ENCODE data around the gene DRICH1.
"Not testable (repeated sequence)": the region's sequence is repeated elsewhere in the genome, so short reads cannot be mapped to it uniquely, and the experiment has no call there.

The DRICH1 gene

DNA sequence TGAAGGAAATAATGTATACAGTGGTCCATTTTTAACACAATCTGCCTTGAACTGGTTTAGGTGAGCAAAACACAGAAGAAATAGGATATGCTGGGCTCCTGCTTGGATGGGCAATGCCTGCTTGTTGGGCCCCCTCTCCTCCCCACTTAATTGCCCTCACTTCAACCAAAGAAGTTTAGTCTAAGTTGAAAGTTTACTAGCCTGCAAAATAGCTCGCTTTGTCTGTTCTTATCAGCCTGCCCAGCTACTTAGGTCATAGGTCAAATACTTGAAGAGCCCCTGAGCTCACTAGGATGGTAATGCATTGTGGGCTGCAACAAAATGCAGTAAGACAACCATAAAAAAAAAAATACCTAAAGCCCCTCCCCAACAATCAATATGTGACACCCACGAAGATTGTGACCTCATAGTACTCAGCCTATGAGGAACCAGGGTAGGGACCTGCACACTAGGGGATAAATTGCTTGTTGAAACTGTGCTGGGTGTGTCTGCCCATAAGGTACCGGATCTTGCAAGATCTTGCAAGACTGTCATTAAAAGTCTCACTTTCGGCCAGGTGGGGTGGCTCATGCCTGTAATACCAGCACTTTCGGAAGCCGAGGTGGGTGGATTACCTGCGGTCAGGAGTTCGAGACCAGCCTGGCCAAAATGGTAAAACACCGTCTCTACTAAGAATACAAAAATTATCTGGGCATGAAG is 10.9 kb downstream of the DRICH1 start:
- no peaks in the 10 kb centered on the region for H3K4me1 ChIP-seq (ENCODE audit: control insufficient read depth, insufficient read depth, low read length, unreplicated experiment)
- peaks cover 5% of the 10 kb centered on the region; the same call in 1 of the 2 replicates for H3K27me3 ChIP-seq (ENCODE audit: insufficient read depth, low read length)
- no peak overlapping the region for H2AFZ ChIP-seq (ENCODE audit: low read length, unreplicated experiment)
- H3K4me3 ChIP-seq (ENCODE audit: low read depth, low read length): no peak overlapping the region
- H3K79me2 ChIP-seq (ENCODE audit: control insufficient read depth, insufficient read depth, low read length, unreplicated experiment): no peaks in the 10 kb centered on the region
- no peak overlapping the region for H3K27ac ChIP-seq (ENCODE audit: low read depth, low read length)
- H3K36me3 ChIP-seq (ENCODE audit: insufficient read depth, low read length): no peaks in the 10 kb centered on the region

DNA sequence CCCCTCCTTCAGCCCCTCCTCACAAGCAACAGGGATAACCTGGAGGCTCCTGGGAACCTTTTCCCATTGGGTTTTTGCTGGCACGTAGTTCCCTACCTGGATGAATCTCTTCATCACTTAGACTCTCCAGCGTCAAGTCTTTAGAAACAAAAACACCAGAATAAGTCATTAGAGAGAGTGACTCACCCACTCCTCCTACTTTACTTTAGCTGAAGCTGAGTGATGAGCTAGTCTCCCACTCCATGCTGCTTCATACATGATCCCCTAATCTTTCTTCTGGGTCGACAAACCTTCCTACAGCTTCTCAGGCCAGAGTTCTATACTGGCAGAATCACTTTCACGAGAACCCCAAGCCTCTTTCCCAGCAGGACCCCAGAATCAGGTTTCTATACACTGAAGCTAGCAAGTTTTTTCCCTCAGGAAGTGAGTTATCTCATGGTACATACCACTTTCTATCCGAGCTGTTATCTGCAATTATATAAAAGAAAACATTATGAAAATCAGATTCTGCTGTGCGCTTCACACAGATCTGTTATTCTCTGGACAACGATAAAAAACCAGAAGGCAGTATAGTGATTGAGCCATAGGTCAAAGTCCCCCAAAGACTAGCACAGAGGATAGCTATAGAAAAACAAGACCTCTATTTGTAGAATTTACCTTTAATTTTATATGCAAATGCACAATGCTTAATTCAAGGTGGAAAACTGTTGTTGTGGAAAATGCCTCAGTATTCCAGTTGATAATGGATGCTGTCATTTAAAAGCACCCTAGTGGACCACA is 18.7 kb downstream of the DRICH1 start:
- Histone ChIP-seq H3K4me1 (ENCODE audit: control insufficient read depth, insufficient read depth, low read length, unreplicated experiment) (no peaks in the 10 kb centered on the region), H3K79me2 (ENCODE audit: control insufficient read depth, insufficient read depth, low read length, unreplicated experiment) (no peaks in the 10 kb centered on the region)

DNA sequence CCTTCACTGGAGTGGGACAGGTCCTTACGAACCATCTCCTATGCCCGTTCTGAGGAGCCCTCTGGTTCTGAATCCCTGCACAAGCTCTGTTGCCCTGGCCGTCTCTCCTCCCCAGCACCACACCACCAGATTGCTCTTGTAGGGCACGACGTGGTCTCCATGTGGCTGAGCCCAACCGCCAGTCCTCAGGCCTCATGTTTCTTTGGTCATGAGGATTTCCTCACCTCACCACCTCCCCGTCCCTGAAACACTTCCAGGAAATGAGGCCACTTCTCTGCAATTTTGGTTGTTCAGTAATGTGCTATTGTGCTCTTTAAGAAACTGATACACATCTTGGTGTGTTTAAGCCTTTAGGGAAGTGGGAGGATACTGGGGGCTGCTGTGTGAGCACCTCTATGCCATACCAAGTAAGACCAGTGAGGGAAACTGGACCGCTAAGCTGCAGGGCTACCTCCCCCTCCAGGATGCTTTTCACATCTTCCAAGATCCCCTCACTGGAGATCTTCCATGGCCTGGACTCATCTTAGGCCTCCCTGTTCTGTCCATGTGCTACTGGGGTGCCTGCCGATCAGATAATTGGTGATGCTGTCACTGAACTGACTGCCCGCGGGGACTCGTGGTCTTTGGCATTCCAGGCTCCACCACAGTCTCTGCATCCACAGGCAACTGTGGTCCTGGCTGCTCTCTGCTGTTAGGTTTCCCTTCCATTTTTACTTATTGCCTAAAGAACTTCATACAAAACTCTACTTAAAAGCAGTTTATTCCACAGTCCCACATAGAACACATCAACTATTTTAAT is 21.9 kb downstream of the DRICH1 start:
- Histone ChIP-seq H3K27ac (ENCODE audit: low read depth, low read length) (no peak overlapping the region), H3K27me3 (ENCODE audit: insufficient read depth, low read length) (no peaks in the 10 kb centered on the region), H3K36me3 (ENCODE audit: insufficient read depth, low read length) (no peaks in the 10 kb centered on the region), H3K4me1 (ENCODE audit: control insufficient read depth, insufficient read depth, low read length, unreplicated experiment) (no peaks in the 10 kb centered on the region), H2AFZ (ENCODE audit: low read length, unreplicated experiment) (no peak overlapping the region), H3K79me2 (ENCODE audit: control insufficient read depth, insufficient read depth, low read length, unreplicated experiment) (no peaks in the 10 kb centered on the region), H3K4me3 (ENCODE audit: low read depth, low read length) (no peak overlapping the region)

More for the DNA sequence above, 18.7 kb downstream of the DRICH1 start:
- Histone ChIP-seq H3K27ac (ENCODE audit: low read depth, low read length) (no peak overlapping the region), H3K4me3 (ENCODE audit: low read depth, low read length) (no peak overlapping the region), H3K27me3 (ENCODE audit: insufficient read depth, low read length) (no peaks in the 10 kb centered on the region), H2AFZ (ENCODE audit: low read length, unreplicated experiment) (no peak overlapping the region), H3K36me3 (ENCODE audit: insufficient read depth, low read length) (no peaks in the 10 kb centered on the region)

DNA sequence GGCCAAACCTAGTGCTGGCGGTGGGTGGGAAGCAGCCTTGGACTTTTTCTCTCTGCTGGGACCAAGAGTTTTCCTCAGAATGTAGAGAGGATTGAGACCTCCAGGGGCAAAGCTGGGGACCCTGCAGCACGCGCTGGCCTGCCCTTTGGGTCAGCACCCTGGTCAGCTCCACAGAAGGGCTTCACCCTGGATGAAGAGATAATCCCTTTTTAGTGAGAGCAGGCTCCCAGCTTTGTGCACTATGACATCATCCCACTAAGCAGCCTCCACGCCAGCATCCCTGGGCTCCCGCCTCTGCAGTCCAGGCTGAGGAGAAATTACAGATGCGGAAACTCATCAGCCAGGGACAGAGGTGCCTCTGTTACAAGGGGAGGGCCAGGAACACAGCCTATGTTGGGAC is 23.5 kb downstream of the DRICH1 start:
- no peaks in the 10 kb centered on the region for H3K36me3 ChIP-seq (ENCODE audit: insufficient read depth, low read length)

DNA sequence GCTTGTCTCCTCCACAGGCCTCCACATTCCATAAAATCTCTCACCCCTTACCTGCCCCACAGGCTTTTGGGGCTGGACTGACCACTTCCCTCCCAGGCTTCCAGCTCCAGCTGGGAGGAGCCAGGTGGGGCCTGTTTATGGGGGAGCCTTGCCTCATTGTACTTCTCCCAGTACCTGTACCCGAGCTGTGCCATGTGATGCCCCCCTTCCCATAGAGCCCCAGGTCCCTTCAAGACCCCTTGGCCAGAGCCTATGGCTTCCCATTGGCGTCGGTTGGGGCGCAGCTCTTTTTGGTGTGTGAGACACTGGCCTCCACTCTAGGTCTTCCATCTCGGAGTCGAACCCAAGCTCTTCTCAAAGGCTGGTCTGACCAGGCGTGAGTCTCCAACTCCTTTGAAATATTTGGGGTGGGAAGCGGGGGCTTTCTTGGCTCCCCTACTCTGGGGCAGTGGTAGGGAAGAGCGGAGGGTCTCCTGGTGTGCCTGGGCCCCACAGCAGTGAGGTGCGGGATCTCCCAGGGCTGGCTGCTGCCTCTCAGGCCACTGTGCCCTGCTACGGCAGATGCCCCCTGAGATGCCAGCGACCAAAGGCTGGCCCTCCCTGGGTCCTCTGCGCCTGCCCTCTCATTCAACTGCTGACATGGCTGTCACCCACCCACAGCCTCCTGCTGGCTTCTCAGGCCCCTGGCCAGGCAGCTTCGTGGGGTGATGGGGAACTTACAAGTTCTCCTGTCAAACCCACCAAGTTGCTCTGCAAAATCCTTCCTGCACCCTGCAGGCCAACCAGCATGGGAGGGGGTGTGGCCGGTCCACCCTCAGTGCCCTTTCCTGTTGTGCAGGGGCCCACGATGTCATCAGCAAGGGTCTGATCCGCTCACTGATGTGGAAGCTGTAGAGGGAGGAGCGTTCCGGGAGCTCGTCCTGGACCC is 25.7 kb downstream of the DRICH1 start:
- Histone ChIP-seq H3K79me2 (ENCODE audit: control insufficient read depth, insufficient read depth, low read length, unreplicated experiment) (no peaks in the 10 kb centered on the region), H3K36me3 (ENCODE audit: insufficient read depth, low read length) (no peaks in the 10 kb centered on the region), H3K27me3 (ENCODE audit: insufficient read depth, low read length) (no peaks in the 10 kb centered on the region), H3K4me3 (ENCODE audit: low read depth, low read length) (no peak overlapping the region), H3K4me1 (ENCODE audit: control insufficient read depth, insufficient read depth, low read length, unreplicated experiment) (no peaks in the 10 kb centered on the region), H3K27ac (ENCODE audit: low read depth, low read length) (no peak overlapping the region), H2AFZ (ENCODE audit: low read length, unreplicated experiment) (no peak overlapping the region)

More for the DNA sequence above, 23.5 kb downstream of the DRICH1 start:
- no peak overlapping the region for H3K27ac ChIP-seq (ENCODE audit: low read depth, low read length)
- H2AFZ ChIP-seq (ENCODE audit: low read length, unreplicated experiment): no peak overlapping the region
- no peaks in the 10 kb centered on the region for H3K4me1 ChIP-seq (ENCODE audit: control insufficient read depth, insufficient read depth, low read length, unreplicated experiment)
- no peaks in the 10 kb centered on the region for H3K27me3 ChIP-seq (ENCODE audit: insufficient read depth, low read length)
- no peak overlapping the region for H3K4me3 ChIP-seq (ENCODE audit: low read depth, low read length)
- no peaks in the 10 kb centered on the region for H3K79me2 ChIP-seq (ENCODE audit: control insufficient read depth, insufficient read depth, low read length, unreplicated experiment)

DNA sequence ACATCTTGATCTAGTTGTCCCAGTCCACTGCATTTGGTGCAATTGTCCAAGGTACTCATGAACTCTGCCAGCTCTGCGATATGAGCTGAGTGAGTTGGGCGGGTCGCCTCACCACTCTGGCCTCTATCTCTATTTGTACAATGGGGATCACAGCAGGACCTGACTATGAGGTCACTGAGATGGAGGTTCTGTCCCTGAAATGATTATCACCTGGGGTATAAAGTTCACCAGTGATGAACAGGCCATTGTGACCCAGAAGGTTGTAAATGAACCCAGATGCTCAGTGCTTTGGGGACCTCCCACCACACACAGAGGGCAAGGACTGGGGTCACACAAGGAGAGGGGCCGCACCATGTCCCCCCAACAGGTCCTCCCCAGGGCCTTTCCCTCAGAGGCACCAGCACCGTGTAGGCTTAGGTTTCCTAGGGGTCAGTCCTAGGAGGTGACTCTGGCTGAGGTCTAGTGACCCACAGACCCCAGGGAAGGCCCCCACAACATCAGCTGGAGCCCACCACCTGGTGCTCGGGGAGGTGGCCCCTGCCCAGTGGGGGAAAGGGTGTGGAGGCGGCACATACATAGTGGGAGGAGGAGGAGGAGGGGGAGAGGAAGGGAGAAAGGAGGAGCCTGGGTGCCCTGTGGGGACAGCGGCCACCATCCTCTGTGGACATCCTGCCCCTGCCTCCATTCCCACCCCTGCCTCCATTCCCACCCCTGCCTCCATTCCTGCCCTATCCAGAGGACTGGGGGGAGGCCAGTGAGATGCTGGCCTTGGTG is 27.0 kb downstream of the DRICH1 start:
- Histone ChIP-seq H3K79me2 (ENCODE audit: control insufficient read depth, insufficient read depth, low read length, unreplicated experiment) (no peaks in the 10 kb centered on the region), H3K4me3 (ENCODE audit: low read depth, low read length) (no peak overlapping the region), H2AFZ (ENCODE audit: low read length, unreplicated experiment) (no peak overlapping the region), H3K36me3 (ENCODE audit: insufficient read depth, low read length) (no peaks in the 10 kb centered on the region), H3K4me1 (ENCODE audit: control insufficient read depth, insufficient read depth, low read length, unreplicated experiment) (no peaks in the 10 kb centered on the region), H3K27ac (ENCODE audit: low read depth, low read length) (no peak overlapping the region), H3K27me3 (ENCODE audit: insufficient read depth, low read length) (no peaks in the 10 kb centered on the region)

DNA sequence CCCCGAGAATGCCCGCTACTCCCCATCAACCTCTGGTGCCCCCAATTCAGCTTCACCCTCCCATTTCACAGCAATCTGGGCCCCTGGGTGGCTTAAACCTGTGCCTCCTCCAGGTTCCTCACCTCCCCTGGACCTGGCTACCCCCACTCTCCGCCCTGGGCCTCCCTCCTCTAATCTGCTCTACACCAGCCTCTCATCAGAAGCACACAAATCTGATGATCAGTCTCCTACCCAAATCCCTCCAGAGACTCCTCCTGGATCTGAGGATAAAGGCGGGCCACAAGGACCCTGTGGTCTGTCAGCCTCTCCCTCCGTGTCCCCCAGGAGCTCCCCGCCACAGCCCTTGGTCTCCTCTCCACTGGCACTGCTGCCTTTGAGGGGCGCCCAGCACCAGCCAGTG is 28.9 kb downstream of the DRICH1 start:
- Histone ChIP-seq H3K4me3 (ENCODE audit: low read depth, low read length) (no peak overlapping the region), H2AFZ (ENCODE audit: low read length, unreplicated experiment) (no peak overlapping the region), H3K27ac (ENCODE audit: low read depth, low read length) (no peak overlapping the region), H3K79me2 (ENCODE audit: control insufficient read depth, insufficient read depth, low read length, unreplicated experiment) (no peaks in the 10 kb centered on the region), H3K27me3 (ENCODE audit: insufficient read depth, low read length) (no peaks in the 10 kb centered on the region), H3K4me1 (ENCODE audit: control insufficient read depth, insufficient read depth, low read length, unreplicated experiment) (no peaks in the 10 kb centered on the region), H3K36me3 (ENCODE audit: insufficient read depth, low read length) (no peaks in the 10 kb centered on the region)

DNA sequence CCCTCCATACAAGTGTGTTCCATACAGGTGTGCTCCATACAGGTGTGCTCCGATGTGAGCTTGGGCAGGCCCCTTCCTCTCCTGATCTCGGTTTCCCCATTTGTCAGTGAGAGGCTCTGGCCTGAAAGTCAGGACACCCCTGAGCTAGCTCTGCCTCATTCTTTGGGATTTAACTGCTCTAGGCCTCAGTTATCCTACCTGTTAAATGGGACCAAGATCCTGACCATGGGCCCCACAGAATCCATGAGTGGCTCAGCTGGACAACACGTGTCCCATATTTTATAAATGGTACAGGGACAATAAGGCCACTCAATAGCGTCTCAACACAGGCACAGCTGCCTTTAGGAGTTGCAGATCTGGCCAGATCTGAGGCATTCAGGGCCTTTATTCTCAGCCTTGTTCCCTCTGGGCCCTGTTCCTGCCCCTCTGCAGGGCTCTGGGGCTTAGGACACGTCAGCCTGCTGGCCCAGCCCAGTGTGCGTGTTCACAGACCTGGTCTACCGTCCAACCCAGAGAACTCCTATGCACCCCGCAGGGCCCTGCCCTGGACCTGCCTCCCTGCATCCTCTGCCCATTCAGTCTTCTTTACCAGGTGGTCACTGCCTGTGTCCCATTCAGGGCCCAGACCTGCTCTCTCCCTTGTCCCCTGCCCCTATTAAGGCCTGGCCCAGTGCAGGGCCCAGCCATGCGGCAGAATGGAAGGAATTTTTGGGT is 33.2 kb downstream of the DRICH1 start:
- H3K27ac ChIP-seq (ENCODE audit: low read depth, low read length): no peak overlapping the region
- no peaks in the 10 kb centered on the region for H3K36me3 ChIP-seq (ENCODE audit: insufficient read depth, low read length)
- no peaks in the 10 kb centered on the region for H3K79me2 ChIP-seq (ENCODE audit: control insufficient read depth, insufficient read depth, low read length, unreplicated experiment)
- no peak overlapping the region for H2AFZ ChIP-seq (ENCODE audit: low read length, unreplicated experiment)
- no peaks in the 10 kb centered on the region for H3K27me3 ChIP-seq (ENCODE audit: insufficient read depth, low read length)
- no peak overlapping the region for H3K4me3 ChIP-seq (ENCODE audit: low read depth, low read length)
- H3K4me1 ChIP-seq (ENCODE audit: control insufficient read depth, insufficient read depth, low read length, unreplicated experiment): no peaks in the 10 kb centered on the region

DNA sequence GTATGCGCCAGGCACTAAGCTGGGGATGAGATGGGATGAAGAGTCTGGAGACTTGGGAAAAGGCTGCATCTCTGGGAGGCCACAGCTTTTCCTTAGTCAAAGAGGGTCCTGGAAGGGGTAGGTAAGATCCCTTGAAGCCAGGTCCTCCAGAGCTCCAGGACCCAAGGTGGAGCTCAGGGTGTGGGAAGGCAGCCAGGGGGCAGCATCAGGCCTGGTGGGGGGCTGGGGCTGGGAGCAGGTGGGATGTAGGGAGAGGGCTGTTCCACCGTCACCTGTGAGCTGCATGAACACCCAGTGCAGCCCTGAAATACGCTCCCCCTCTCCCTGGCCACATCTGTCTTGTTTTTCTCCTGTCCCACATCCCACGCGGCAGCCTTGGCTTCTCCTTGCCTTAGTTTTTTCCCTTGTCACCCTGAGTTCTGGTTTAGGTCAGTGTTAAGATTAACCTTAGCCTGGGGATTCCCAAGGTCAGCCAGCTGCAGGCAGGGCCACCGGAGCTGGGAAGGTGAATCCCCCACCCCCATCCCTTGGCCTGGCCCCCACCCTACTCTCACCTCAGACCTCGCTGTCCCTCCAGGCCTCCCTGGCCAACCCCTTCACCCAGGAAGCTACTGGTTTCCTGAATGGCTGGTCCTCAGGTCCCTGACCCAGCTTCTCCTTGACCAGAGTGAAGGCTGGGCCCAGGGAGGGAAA is 34.4 kb downstream of the DRICH1 start:
- H3K79me2 ChIP-seq (ENCODE audit: control insufficient read depth, insufficient read depth, low read length, unreplicated experiment); H3K4me1 ChIP-seq (ENCODE audit: control insufficient read depth, insufficient read depth, low read length, unreplicated experiment); H3K36me3 ChIP-seq (ENCODE audit: insufficient read depth, low read length); H2AFZ ChIP-seq (ENCODE audit: low read length, unreplicated experiment); H3K27me3 ChIP-seq (ENCODE audit: insufficient read depth, low read length); H3K27ac ChIP-seq (ENCODE audit: low read depth, low read length); H3K4me3 ChIP-seq (ENCODE audit: low read depth, low read length): not testable (repeated sequence)
